OCI-LY3 (cell line): Measurements from ENCODE around the gene ABCC10.

Experiments
- CTCF ChIP-seq: fragments of 200-600, 300-600 bp; sonication (generic); IDR thresholded peaks from 2 replicates; pipeline ENCODE4 v1.5.1; 2014; ENCODE audit warnings: antibody characterized with exemption, low read length, low read depth
- EZH2phosphoT487 ChIP-seq: fragments of 200-600 bp; shearing (Covaris generic); IDR thresholded peaks from 2 replicates; pipeline ENCODE4 v1.6.1; 2018; ENCODE audit warnings: antibody characterized with exemption, mixed run types, low read depth

- TF ChIP-seq CTCF (no peak), EZH2phosphoT487 (no peak)
These were observed 18.2 kb downstream of the ABCC10 start for GRCh38 chr6:43445576-43445975.
